Amygdala (tissue), 56 donors: ENCODE data around the gene KRT14.
"Not testable (repeated sequence)": the region's sequence is repeated elsewhere in the genome, so short reads cannot be mapped to it uniquely, and the experiment has no call there.

Experiments used
- DNase-seq, 56 donors: peaks; one replicate each; lab custom pipeline; 2025; lab: John Stamatoyannopoulos, UW

The KRT14 gene

DNA sequence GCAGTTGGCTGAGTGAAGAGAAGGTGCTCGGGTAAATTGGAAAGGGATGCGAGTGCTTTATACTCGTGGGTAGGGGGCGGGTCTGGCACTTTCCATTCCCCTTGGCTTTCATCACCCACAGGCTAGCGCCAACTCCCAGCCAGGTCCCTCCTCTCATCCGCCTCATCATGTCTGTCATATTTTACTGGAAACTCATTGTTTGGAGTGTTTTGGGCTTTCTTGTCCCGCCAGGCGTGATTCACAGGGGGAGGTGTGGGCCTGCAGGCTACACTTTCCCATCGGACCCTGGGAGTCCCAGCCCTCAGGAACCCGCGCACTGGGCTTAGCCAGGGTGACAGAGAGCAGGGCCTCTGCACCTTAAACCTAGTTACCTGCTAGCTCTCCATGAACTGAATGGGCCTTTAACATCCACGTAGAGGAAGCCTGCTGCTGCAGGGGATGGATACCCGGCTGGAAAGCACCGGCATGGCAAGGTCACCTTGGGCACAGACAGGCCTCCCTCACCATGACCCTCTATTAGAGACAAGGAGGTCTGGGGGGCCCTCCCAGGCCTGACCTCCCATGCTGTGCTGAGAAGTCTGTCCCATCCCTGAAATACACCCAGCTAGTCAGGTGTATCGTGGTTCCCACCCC, at the start of gene KRT14:
KRT14 (minus strand) TSS at position 33 of the 633 bp plus-strand sequence. CDS start 61 bp downstream, outside the sequence.
- no peak for DNase-seq

GRCh38 chr17:41635121-41636097, 48.7 kb upstream of the KRT14 start:
- DNase-seq = peak in 1 of 56 donors; percentile 18

DNA sequence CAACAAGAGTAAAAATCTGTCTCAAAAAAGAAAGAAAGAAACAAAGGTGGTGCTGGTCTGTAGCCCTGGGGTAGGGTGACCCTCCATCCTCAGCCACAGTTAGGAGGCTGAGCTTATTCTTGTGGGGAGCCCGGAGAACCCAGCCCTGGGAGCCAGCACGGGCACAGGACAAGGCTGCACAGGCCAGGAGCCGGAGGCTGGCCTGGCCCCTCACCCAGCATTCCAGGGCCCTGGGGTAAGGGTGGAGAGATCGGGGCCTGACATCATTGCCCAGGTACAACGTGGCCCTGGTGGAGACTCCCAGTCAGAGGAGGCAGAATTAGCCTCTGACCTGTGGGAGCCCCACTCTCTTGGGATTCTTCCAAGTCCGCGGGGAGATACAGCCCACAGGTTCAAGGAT, 47.9 kb upstream of the KRT14 start:
- DNase-seq = no peak

DNA sequence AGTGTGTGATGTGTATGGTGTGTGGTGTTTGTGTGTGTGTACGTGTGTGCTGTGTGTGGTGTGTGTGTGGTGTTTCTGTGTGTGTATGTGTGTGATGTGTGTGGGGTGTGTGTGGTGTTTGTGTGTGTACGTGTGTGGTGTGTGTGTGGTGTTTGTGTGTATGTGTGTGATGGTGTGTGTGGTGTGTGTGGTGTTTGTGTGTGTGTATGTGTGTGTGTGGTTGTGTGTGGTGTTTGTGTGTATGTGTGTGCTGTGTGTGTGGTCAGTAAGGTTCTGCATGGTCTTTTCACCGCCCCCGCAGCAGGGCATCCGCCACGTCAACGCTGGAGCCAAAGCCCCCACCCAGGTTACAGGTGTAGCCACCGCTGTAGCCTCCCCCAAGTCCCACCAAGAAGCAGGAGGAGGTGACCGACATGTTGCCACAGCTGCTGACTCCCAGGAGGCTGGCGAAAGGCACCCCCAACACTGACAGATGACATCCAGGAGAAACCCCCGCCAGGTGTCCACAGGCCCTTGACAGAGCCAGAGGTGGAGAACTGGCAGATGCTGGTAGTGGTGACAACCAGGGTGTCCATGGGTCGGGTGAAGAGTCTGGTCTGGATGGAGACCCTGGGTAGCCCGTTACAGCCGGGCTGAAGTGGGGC, 47.0 kb upstream of the KRT14 start:
- no peak for DNase-seq

DNA sequence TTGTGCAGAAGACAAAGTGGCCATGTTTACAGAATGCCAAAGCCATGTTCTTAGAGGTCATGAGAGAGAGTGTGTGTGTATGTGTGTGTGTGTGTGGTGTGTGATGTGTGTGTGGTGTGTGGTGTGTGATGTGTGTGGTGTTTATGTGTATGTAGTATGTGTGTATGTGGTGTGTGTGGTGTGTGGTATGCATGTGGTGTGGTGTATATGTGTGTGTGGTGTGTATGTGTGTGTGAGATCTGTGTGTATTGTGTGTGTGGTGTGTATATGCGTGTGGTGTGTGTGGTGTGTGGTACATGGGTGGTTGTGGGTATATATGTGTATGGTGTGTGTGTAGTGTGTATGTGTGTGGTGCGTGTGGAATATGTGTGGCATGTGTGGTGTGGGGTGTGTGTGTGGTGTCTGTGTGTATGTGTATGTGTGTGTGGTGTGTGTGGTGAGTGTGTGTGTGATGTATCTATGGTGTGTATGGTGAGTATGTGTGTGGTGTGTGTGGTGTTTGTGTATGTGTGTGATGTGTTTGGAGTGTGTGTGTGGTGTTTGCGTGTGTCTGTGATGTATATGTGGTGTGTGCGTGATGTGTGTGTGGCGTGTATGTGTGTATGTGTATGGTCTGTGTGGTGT, 45.9 kb upstream of the KRT14 start:
- no peak for DNase-seq

DNA sequence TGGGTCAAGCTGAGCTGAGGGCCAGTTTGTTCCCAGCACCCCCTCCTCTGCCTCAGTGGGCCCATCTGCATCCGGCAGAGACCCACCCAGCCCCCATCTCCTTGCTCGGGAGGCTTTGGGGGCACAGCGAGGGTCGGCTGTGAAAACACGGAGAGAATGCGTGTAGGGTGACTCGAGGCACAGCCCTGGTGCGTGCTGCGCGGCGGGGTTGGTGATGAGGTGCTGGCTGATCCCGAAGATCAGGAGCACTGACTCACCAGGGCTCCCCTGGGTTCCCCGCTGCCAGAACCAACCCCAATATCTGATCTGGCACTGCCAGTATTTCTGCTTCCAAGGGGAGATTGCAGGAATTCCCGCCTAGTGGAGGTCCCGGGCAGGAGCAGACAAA, 45.2 kb upstream of the KRT14 start:
- no peak for DNase-seq

DNA sequence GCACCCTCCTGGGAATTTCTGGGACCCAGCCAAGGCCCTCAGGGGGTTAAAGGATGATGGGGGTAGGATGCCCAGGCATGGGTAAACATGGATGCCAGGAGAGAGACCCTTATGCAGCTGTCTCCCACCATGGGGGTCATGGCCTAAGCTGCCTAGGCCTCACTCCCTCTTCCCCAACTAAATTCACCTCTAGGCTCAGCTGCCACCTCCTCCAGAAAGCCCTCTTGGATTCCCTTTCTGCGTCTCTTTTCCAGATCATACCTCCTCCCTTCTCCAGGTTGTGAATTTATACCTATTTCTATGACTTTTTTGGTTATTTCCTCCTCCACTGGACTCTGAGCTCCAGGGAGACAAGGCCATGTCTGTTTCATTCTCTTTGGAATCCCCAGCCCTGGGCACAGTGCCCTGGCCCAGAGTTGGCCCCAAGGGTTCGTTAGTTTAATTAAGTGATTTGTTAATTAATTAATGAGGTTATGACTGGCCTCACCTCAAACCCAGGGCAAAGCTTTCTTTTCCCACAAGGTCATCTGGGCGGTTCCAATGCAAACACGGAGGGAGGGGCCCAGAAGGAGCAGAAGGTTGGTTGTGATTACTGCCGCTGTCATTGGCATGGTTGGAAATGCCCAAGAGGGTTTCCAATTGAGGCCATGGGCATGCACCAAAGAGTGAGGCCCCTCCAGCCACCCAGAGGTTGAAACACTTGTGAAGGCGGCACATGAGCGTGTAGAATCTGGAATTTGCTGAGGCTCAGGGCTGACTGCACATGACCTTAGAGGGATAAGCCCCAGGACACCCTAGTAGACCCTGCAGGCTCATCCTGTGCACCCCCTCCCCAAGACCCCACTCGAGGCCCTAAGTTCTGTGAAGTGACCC, 44.6 kb upstream of the KRT14 start:
- no peak for DNase-seq

- no peak for DNase-seq
Measured at GRCh38 chr17:41629826-41630670, 43.4 kb upstream of the KRT14 start.

DNA sequence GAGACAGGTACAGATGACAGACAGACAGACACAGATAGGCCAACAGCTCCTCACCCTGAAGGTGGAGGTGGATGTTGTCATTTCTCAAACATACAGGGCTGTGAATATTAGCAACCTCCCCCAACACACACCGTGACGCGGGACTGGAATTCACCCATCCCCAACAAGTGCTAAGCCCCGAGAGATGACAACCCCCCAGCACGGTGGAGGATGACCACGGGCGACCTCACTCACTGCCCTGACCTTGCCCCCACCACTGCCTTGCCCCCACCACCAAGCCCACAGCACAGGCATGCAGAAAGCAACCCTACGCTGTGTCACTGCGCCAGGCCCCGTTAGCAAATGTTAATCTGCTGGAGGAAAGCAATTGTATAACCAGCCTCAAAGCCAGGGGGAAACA, 42.6 kb upstream of the KRT14 start:
- DNase-seq = no peak

DNA sequence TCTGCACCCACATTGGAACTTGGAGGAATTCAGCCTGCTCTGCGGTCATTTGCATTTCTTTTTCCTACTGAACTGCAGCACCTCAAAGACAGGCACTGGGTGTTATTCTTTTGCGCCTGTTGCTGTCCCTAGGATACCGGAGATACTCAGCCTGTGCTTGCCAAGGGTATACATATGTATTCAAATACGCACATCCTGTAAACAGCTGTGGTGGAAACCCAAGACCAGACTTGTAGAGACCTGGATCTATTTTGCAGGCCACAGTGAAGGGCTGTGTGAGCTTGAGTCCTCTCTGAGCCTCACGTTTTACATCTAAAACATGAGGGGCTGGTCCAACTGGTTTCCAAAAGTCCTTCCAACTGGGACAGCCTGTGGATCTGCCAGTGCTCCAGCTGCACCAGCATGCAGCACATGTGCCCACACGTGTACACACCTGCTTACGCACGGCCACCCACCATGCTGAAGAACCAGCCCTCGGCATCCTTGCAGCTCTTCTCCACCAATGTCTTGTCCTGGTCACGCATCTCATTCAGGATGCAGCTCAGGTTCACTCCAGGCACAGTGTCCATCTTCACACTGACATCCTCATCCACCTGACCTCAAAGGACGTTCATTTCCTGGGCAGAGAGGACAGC, 42.0 kb upstream of the KRT14 start:
- DNase-seq = not testable (repeated sequence)

DNA sequence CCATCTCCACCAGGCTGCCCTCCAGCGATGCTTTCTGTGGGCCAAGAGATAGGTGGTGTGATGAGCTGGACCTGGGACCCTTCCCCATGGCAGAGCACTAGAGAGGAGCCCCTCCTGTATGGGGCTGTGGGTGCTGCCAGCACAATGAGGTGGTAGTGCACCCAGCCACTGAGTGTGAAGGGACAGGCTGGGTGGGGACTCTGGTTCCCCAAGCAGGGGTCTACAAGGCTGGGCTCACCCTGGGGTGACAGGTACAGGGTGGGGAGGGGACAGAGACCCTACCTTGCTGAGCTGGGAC, 41.3 kb upstream of the KRT14 start:
- DNase-seq = not testable (repeated sequence)

- no peak for DNase-seq
Measured at GRCh38 chr17:41627316-41628072, 40.8 kb upstream of the KRT14 start.

DNA sequence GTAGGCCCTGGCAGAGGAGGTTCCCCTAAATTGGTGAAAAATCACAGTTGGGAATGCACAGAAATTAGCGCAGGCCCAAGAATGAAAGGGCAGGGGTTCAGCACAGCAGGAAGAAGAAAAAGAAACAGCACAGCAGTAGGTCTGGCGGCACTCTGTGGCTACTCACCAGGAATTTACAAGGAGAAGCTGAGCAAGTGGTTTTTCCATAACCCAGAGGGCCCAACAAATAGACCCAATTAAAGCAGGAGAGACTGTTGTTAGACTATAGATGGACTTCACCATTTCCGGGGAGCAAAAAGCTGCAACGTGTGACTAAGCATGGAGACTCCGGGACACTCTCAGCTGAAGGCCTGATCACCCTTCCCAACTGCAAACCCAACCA, 40.2 kb upstream of the KRT14 start:
- not testable (repeated sequence) for DNase-seq

- not testable (repeated sequence) for DNase-seq
Measured at GRCh38 chr17:41626028-41626913, 39.6 kb upstream of the KRT14 start.

- DNase-seq = no peak
Measured at GRCh38 chr17:41625602-41626001, 38.9 kb upstream of the KRT14 start.

GRCh38 chr17:41624208-41625101, 37.8 kb upstream of the KRT14 start, which contains the start of gene KRT17:
Gene KRT17, minus strand, starts transcription at chr17:41624575. Its CDS starts 66 bp downstream, at chr17:41624509.
- no peak for DNase-seq
